D721Med (cell line): ENCODE results near the gene NFATC1.

ENCODE experiments used
- DNase-seq: peaks from one replicate; pipeline ENCODE4 v3.0.0; 2011; ENCODE audit warnings: low spot score; ENCODE audit not compliant: insufficient read length
- FAIRE-seq: peaks from 2 replicates; lab custom pipeline; 2011; peaks lifted over from hg19 to GRCh38; lab: Jason Lieb, UNC
- TF ChIP-seq, protein P1 (sequence below): IDR thresholded peaks from 2 replicates; pipeline ENCODE4 v1.5.1; 2012; ENCODE audit warnings: mild to moderate bottlenecking, control low read depth; ENCODE audit not compliant: insufficient read depth; ENCODE audit errors: missing control alignments

NFATC1 gene

DNA sequence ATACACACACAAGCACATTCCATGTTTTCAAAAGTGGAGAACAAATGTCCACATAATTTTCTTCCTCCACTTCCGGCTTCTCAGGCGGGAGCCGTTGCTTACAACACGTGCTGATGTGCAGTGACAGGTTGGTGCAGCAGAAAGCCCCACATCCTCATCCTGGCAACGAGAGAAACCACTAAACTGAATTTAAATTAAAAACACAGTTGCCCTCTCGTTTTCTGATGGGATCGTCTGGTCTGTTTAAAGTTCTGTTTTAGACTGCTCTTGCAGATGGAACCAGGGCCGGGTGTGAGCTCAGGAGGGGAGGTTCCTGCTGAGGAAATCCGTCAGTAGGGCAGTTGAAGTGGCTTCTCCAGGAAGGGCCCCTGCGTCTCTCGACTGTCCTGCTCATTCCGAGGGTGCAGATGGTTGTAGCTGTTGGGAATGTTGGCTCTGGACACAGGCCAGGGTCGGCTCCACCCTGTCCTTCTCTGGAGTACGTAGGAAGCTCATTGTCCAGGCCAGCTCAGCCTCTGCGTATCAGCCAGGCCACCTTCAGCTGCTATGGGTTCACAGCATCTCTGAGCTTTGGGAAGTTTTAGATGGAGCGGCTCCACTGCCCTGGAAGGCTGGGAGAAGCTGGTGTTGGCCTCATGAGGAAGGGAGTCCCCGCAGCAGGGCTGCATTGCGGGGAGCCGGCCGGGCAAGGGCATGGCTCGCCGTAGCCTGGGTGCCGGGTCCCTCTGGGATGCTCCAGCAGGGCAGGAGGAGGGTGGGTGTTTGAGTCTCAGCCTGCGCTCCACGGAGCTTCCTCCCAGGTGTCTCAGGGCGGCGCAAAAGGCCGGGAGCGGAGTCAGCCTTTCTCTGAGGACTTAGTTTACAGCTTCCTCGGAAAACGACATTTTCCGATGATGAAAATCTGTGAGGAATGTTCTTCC is 58.3 kb downstream of the NFATC1 start:
- DNase-seq (no peak), FAIRE-seq (no peak)
- TF ChIP-seq, protein P1, sequence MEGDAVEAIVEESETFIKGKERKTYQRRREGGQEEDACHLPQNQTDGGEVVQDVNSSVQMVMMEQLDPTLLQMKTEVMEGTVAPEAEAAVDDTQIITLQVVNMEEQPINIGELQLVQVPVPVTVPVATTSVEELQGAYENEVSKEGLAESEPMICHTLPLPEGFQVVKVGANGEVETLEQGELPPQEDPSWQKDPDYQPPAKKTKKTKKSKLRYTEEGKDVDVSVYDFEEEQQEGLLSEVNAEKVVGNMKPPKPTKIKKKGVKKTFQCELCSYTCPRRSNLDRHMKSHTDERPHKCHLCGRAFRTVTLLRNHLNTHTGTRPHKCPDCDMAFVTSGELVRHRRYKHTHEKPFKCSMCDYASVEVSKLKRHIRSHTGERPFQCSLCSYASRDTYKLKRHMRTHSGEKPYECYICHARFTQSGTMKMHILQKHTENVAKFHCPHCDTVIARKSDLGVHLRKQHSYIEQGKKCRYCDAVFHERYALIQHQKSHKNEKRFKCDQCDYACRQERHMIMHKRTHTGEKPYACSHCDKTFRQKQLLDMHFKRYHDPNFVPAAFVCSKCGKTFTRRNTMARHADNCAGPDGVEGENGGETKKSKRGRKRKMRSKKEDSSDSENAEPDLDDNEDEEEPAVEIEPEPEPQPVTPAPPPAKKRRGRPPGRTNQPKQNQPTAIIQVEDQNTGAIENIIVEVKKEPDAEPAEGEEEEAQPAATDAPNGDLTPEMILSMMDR = no peak

DNA sequence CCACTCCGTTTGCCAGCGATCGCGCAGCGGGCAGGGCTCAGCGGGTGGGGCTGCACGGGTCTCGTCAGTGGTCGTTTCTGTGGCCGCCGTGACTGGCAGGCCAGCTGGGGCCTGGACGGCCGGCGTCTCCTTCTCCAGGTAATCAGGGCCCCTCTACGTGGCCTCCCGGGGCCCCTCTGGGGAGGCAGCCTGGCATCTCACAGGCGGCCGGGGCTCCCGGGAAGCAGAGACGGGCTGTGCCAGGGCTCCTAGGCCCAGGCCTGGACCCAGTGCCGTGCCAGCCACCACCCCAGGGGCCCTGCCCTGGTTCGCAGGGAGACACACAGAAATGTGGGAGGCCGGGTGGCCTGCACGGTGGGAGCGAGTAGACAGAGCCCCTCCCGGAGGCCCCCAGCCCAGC is 59.5 kb downstream of the NFATC1 start:
- DNase-seq (no peak), FAIRE-seq (no peak)
- TF ChIP-seq, protein P1 = no peak

DNA sequence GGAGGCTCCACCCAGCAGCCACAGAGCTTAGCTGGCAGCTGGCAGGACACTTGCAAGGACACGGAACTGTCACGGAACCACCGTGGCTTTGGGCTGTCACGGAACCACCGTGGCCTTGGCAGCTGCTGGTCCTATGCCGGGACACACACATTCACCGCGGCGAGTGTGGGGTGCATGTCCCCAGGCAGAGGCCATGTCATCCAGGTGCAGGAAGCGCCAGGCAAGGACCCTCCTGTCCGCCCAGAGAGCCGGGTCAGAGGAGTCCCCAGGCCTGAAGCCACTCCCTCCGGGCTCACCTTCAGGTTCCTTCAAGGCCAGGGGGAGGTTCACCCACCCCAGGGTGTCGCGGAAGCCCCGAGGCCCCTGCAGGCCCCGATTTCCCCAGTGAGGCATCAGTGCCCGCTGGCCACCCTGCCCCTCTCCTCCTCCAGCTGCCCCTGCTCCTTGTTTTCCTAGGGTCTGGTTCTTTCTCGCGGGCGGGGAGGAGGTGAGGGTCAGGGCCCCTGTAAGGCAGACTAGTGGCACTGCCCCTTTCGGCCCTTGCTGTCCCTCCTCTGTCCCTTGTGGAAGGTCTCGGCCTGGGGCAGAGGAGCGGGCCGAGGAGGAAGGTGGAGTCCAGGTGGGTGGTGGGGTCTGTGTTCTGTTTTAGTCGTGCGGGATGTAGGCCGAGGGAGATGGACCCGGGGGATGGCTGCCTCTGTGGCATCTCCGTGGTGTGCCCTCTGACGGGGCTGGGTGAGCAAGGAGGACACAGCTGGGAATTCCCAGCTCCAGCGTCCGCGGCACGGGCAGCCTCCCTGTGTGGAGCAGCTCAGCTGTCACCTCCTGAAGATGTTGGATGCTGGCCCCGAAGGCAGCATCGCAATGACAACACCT is 60.6 kb downstream of the NFATC1 start:
- TF ChIP-seq, protein P1 = no peak
- DNase-seq (no peak), FAIRE-seq (no peak)

DNA sequence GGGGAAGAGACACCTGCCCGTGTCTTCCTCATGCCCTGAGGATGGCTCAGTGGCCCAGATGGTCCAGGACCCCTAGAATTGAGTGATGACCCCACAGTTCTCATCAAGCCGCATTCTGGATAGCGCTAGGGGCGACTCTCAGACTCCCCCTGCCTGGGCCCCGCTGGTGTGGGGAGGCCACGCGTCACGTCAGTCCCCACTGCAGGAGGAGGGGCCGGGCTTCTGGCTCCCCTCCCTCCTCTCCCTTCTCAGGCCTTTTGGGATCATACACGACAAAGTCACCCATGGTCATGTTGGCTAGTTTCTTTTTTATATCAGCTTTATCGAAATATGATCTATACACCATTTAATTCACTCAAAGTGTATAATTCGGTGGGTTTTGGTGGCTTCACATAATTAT is 61.5 kb downstream of the NFATC1 start:
- no peak for DNase-seq
- FAIRE-seq = no peak
- TF ChIP-seq, protein P1 = no peak

DNA sequence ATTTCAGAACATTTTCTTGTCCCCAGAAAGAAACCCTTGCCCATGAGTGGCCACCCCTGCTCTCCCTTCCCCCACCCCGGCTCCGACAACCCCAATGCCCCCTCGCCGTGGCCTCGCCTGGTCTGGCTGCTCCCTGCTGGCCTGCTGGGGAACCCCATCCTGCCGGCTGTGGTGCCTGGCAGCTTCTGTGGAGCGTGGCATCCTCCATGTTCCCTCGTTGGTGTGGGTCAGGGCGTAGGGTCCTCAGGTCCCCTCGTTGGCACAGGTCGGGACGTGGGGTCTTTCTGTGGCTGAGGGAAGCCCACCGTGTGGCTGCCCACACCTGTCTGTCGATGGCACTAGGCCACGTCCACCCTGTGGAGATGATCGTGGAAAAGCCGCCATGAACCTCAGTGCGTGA is 61.9 kb downstream of the NFATC1 start:
- FAIRE-seq = no peak
- TF ChIP-seq, protein P1 = no peak
- peak; percentile 30 for DNase-seq

DNA sequence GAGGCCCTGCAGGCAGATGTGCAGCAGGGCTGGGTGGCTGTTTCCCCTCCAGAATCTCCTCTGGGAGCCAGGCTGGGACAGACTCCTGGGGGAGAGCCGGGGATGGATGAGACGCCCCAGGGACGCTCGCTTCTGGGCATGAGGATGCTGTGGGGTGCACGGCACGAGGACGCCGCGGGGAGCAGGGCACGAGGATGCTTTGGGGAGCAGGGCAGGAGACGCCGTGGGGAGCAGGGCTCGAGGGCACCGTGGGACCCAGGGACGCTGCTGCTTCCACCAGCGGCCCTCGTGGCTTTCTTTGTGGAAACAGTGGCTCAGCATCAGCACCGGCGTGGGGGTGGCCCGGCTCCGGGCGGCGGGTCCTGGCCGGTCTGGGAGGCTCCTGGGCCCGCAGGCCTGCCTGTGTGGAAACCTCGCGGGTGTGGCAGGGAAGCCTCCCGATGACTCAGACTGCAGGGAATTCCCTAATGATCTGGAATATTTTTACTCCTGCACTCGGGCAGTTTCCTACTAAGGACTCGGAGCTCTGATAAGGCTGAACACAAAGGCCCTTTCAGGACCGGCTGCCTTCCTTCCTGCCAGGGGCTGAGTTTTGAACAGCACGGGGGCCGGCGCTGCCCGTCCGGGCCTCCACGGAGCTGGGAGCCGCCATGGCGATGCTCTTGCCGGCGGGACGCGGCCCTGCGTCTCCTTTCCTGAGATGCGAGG is 62.6 kb downstream of the NFATC1 start:
- DNase-seq = peak; percentile 24
- TF ChIP-seq, protein P1 = no peak
- FAIRE-seq = no peak
